ENCODE data around the gene ANK3. TPM values are rescaled to one million over a fixed set of nuclear protein-coding genes. Genes with fewer than 3 reads are reported as not detected.

Gene ANK3
- total RNA-seq, 1 donor from 2014 or later, result 12.6 TPM

DNA sequence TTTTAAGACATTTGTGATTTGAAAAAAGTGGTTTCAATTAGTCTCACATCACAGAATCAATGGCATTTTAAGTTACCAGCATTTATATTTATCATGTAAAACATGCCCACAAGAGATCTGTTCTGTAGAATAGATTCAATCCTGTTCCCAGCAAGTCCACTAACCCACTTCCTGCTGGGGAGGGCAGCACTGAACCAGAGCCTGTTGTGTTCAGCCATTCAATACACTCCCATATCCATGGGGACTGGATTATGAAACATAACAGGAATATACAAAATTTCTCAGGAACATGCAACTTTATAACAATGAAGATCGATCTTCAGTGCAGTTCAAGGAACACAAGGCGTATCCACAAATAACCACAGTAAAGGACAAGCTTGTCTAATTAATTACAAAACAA, 24.4 kb upstream of the ANK3 start:
- Mint-ChIP-seq H3K27ac (ENCODE audit: unreplicated experiment) (no peak overlapping the region), H3K4me1 (ENCODE audit: unreplicated experiment) (no peaks in the 10 kb centered on the region), H3K36me3 (ENCODE audit: low read depth, unreplicated experiment) (no peaks in the 10 kb centered on the region), H3K4me3 (ENCODE audit: unreplicated experiment) (no peak overlapping the region), H3K9me3 (ENCODE audit: unreplicated experiment) (no peaks in the 10 kb centered on the region), H3K27me3 (ENCODE audit: unreplicated experiment) (peaks cover 2% of the 10 kb centered on the region)
- DNase-seq (ENCODE audit: low spot score), result no peak
- TF ChIP-seq CTCF (IDR thresholded peaks at IDR 0.05; ENCODE audit: unreplicated experiment), result no peak

- Mint-ChIP-seq H3K36me3 (ENCODE audit: low read depth, unreplicated experiment) (no peaks in the 10 kb centered on the region), H3K9me3 (ENCODE audit: unreplicated experiment) (no peaks in the 10 kb centered on the region), H3K4me3 (ENCODE audit: unreplicated experiment) (no peak overlapping the region), H3K27me3 (ENCODE audit: unreplicated experiment) (peaks cover 2% of the 10 kb centered on the region), H3K27ac (ENCODE audit: unreplicated experiment) (no peak overlapping the region), H3K4me1 (ENCODE audit: unreplicated experiment) (no peaks in the 10 kb centered on the region)
- DNase-seq (ENCODE audit: low spot score), result no peak
- TF ChIP-seq CTCF (IDR thresholded peaks at IDR 0.05; ENCODE audit: unreplicated experiment), result no peak
Observed at GRCh38 chr10:60413306-60414012, 23.8 kb upstream of the ANK3 start.

DNA sequence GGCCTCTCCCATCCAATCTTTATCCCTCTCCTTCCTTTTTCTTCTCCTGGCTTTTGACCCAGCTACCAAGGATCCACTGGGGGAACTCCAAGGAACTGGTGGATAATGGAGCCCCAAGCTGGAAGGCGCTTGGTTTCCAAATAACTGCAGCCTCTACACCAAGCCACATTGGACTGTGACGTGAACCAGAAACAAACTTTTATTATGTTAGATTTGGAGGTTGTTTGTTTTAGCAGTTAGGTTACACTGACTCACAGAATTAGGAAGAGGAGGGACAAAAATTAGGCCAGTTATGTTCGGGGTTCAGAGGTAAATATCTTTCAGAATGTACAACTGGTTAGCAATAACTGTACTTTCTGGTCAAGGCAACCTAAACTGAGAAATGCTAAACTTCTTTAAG, 21.3 kb upstream of the ANK3 start:
- no peaks in the 10 kb centered on the region for H3K4me1 Mint-ChIP-seq (ENCODE audit: unreplicated experiment)
- no peak for DNase-seq (ENCODE audit: low spot score)
- no peak for TF ChIP-seq CTCF (IDR thresholded peaks at IDR 0.05; ENCODE audit: unreplicated experiment)
- H3K27me3 Mint-ChIP-seq (ENCODE audit: unreplicated experiment), result no peaks in the 10 kb centered on the region
- H3K36me3 Mint-ChIP-seq (ENCODE audit: low read depth, unreplicated experiment), result no peaks in the 10 kb centered on the region
- no peak overlapping the region for H3K27ac Mint-ChIP-seq (ENCODE audit: unreplicated experiment)
- no peak overlapping the region for H3K4me3 Mint-ChIP-seq (ENCODE audit: unreplicated experiment)
- H3K9me3 Mint-ChIP-seq (ENCODE audit: unreplicated experiment), result no peaks in the 10 kb centered on the region

- no peaks in the 10 kb centered on the region for H3K36me3 Mint-ChIP-seq (ENCODE audit: low read depth, unreplicated experiment)
- H3K27me3 Mint-ChIP-seq (ENCODE audit: unreplicated experiment), result no peaks in the 10 kb centered on the region
- H3K27ac Mint-ChIP-seq (ENCODE audit: unreplicated experiment), result no peak overlapping the region
- no peak for TF ChIP-seq CTCF (IDR thresholded peaks at IDR 0.05; ENCODE audit: unreplicated experiment)
- no peak for DNase-seq (ENCODE audit: low spot score)
- no peak overlapping the region for H3K4me3 Mint-ChIP-seq (ENCODE audit: unreplicated experiment)
- no peaks in the 10 kb centered on the region for H3K9me3 Mint-ChIP-seq (ENCODE audit: unreplicated experiment)
- no peaks in the 10 kb centered on the region for H3K4me1 Mint-ChIP-seq (ENCODE audit: unreplicated experiment)
Observed at GRCh38 chr10:60409202-60409601, 19.5 kb upstream of the ANK3 start.

DNA sequence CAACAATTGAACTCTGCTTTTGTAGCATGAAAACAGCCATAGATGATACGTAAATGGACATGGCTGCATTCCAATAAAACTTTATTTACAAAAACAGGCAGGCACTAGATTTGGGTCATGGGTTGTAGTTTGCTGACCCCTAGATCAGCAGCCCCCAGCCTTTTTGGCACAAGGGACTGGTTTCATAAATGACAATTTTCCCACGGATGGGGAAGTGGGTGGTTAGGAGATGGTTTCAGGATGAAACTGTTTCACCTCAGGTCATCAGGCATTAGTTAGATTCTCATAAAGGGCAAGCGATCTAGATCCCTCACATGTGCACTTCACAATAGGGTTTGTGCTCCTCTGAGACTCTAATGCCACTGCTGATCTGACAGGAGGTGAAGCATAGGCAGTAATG, 16.5 kb upstream of the ANK3 start:
- no peak for DNase-seq (ENCODE audit: low spot score)
- TF ChIP-seq CTCF (IDR thresholded peaks at IDR 0.05; ENCODE audit: unreplicated experiment), result no peak

More for the DNA sequence above, 16.5 kb upstream of the ANK3 start:
- no peak overlapping the region for H3K4me3 Mint-ChIP-seq (ENCODE audit: unreplicated experiment)
- no peak overlapping the region for H3K27ac Mint-ChIP-seq (ENCODE audit: unreplicated experiment)
- no peaks in the 10 kb centered on the region for H3K36me3 Mint-ChIP-seq (ENCODE audit: low read depth, unreplicated experiment)
- no peaks in the 10 kb centered on the region for H3K9me3 Mint-ChIP-seq (ENCODE audit: unreplicated experiment)
- no peaks in the 10 kb centered on the region for H3K27me3 Mint-ChIP-seq (ENCODE audit: unreplicated experiment)
- no peaks in the 10 kb centered on the region for H3K4me1 Mint-ChIP-seq (ENCODE audit: unreplicated experiment)

Measured in endothelial cell (in vitro differentiated cells).